ENCODE data around the gene BAG2.

The BAG2 gene

DNA sequence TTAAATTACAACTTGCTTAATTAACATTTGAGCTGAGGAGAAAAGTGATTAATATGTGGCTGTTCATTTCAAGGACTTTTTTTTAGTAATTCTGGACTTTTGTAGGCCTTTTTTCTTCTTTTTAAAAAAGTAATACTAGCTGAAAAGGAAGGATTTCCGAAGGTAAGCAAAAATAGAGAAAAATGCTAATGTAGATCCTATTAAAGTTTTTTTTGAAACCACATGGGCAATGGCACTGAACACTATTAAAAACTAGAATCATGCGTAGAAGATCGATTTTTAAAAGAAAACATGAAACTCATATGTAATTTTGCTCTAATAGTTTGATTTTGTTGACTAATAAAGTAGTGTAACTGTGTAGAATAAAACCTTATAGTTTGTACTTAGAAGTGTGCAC lies 2.4 kb downstream of the BAG2 start:
- no peak for DNase-seq (ENCODE audit: low read depth)

DNA sequence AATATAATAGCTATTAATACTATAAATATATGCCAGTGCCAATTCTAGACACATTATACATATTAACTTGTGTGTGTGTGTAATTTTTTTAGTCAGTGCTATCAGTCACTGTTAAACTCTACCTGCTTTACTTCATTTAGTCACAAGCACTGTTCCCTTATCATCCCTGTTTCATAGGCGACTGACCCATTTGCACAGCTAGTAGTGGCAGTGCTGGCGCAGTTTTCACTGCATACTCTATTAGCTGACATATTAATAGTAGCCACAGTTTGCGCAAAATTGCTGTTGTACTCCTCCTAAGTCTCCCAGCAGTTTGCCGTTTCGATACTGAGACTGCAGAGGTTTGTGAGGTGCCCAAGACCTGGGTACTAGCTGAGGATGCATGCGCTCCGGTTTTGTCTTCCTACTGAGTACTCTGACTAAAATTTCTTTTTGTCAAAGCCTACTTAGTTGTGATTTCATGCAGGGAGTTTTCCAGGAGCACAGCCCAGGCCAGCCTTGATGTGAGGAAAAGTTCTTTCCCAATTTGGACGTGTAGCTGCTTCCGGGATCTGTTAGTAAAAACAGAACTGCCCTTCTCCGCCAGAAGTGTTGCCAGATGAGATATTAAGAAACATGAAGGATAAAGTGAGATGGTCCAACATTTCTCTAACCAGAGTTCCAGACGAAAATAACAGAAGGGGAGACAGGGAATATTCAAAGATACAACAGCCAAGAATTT lies 5.6 kb downstream of the BAG2 start:
- DNase-seq (ENCODE audit: low read depth): no peak

DNA sequence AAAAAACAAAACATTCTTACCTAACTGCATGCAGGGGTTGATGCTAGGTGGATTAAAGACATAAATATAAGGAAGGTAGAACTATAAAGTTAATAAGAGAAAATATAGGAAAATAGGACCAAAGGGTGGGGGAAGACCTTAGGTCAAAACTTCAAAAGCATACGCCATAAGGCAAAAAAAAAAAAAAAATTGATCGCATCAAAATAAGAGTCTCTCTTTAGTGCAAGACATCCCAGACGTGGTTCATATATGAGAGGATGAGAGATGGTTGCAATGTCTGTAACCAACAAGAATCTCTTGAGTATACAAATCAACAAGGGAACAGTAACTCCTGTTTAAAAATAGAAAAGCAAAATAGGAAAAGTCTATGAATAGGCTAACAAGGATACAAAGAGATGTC lies 8.5 kb downstream of the BAG2 start:
- DNase-seq (ENCODE audit: low read depth): no peak

DNA sequence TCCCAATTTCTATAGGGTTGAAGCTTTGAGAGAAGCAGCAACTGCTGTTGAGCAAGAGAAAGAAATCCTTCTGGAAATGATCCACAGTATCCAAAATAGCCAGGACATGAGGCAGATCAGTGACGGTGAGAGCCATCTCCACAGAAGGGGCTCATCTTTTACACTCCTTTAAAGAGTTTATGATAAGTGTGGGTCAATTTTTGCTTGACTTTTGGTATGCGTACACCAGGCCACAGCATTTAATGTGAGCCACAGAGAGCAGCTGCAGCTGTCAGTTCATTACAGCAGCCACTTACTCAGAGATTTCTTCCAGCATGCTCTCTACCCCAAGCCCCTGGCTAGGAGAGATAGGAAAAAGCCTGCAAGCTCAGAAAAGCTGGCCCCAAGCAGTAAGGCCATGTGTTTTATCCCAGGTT lies 9.9 kb downstream of the BAG2 start:
- no peak for DNase-seq (ENCODE audit: low read depth)

DNA sequence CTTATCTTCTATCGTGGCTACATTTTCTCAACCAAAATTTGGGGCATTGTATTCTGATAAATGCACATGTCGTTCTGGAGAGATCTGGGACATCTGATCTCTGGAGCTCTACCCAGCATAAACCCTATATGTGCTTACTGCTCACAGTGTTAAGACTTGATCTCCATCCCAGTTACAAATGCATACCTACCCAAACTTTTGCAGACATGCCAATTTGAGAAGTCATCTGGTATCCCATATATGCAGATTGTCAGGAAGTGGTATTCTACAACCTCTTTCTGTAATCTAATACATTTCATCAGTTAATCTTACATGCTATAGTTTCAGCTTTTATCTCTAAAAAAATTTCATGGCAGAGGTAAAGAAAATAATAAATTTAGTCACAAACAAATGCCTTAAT lies 11.2 kb downstream of the BAG2 start:
- DNase-seq (ENCODE audit: low read depth): no peak

DNA sequence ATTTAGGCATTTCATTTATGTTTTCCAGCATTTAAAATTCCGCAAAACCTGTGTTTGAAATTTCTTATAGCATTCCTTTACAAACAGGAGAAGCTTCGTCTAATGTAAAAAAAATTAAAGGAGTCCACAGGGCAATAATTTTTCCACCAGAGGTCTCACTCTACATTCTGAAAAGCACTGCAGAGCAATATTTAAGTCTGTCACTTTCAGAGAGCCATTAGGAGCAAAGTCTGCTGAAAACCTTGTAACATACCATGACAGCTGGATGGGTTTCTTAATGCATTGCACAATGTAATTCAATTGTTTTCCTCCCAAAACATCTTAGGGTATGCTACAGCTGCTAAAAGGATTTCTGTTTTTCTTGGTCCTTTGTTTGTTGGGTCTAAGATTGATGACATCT lies 18.0 kb downstream of the BAG2 start:
- DNase-seq (ENCODE audit: low read depth): no peak

DNA sequence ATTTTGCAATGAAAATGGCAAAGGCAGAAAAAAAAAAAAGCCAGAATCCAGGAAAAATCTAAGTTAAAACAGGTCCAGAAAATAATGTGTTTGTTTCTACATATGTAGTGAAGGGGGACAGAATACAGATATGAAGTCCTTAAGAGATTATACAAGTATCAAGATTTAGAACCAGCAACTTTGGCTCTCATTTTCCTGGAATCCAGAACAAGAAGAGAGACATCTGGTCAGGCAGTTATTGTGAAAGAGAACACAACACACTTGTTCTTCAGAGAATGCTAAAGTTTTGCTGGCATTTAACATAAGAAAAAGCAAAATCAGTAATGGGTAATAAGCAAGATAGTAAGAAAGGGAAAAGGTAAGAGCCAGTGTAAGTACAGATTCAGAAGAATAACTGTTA lies 21.1 kb downstream of the BAG2 start:
- no peak for DNase-seq (ENCODE audit: low read depth)

DNA sequence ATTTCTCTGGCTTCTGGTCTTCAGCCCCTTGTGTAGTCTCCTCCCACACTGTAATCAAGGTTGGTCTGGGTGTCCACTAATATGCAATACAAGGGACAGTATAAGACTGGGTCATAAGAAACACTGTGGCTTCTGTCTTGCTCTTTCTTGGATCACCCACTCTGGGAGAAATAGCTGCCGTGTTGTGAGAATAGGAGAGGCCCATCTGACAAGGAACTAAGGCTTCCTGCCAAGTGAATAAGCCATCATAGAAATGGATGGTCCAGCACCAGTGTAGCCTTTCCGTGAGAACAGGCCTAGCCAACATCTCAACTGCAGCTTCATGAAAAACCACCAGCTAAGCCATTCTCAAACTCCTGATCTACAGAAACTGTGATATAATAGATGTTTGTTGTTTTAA lies 23.3 kb downstream of the BAG2 start:
- DNase-seq (ENCODE audit: low read depth): no peak

DNA sequence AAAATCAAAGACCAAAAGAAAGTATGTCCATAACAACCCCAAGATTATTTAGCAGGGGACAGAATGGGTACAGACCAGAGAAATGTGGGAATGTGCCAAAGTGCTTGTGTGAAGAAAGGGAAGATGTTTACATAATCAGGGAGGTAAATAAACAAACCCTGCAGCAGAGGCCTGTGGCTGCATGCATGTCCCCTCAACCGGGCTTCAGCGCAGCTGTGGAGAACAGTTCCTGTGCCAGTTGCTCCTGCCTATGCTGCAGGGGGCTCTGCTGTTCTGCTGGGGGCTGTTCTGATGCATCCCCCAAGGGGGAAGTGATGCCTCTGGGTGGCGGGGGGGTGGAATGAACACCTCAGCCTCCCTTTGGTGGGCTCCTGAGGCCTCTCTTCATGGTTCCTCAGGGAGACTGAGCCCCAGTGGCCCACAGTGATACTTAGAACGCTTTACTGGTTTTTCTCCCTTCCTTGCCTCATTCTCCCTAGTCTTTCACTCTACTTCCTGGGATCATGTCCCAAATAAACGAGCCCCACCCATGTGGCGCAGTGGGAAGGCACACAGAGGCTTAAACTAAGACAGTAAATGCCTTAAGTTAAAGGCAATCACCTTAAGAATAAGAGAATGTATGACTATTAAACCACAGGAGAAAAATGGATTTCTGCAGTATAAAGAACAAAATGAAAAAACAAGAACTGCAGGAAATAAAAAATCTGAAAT lies 27.0 kb downstream of the BAG2 start:
- no peak for DNase-seq (ENCODE audit: low read depth)

DNA sequence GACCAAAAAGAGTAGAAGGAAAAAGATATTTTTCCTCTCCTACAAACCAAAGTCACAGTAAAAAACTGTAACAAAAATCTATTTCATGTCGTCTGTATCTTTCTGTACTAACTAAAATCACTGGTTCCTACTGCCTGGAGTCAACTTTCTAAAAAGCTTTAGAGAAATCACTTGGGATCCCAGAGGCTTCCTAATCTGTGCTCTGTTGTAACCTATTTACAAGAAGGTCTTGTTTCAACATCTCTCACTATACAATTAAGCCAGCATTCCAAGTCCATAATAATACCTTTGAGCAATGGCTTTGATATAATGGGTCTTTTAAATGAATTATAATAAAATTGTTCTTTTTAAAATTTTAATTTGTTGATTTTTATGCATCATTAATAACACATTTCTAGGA lies 29.6 kb downstream of the BAG2 start:
- no peak for DNase-seq (ENCODE audit: low read depth)

DNA sequence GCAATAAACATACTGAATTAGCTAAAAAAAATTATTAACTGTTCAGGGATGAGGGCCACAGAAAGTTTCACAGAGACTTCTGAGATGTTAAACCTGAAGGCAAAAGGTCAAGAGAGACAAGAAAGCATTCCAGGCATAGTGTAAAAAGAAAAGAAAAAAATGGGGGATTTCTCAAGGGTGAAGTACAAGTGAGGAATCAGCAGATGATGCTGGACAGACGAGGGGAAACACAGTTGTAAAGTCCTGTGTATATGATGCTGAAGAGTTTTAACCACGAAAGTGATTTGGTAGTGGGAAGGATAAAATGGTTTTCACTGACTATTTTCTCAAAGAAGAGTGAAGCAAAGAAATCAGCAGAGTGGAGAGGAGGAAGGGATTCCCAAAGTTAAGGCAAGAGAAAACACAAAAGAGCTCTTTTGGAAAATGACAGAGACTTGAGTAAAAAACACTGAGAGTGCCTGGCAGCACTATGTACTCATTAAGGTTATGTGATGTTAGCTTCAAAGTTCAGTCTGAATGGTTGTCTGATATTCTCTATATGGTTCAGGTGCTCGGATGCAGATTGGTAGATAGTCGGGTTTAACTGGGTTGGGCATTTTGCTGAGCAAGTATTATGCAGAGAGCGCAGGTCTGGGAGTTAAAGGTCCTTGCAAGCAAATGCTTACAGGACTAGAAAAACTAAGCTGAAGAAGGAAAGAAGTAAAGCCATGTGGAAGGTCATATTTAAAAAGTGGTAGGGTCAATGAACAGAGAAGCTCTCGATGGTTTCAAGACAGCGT lies 33.6 kb downstream of the BAG2 start:
- DNase-seq (ENCODE audit: low read depth): no peak

DNA sequence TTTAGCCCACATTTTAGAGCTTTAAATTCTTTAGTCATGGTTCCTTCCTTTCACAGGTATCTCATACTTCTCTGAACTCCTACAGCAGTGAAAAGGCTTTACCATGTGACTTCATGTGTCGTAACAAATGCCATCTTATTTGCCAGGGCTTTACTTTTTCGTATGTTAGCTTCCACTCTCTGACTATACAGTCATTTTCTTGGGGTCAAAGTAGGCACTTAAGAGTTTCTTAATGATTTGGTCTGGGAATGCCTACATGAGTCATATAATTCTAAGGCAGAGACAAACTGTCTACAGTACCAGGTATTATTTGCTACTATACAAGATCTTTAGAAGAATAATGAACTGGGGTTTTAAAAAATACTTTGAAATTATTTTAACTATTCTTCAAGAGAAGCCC lies 35.0 kb downstream of the BAG2 start:
- DNase-seq (ENCODE audit: low read depth): no peak

DNA sequence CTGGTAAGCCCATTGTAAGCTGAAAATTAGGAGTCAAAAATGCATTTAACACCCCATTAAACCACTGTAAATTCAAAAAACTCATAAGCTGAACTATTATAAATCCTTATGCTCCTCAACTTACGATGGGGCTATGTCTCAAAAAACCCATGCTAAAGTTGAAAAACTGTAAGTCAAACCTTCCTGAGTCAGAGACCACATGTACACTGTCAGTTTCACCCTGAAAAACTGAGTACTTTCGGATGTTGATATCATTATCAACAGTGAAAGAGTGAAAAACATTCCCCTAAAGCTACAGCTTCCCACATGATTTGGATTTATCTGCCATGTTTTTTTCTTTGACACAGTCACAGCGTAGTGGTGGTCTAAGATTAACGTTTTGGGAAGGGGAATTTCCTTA lies 35.7 kb downstream of the BAG2 start:
- no peak for DNase-seq (ENCODE audit: low read depth)

DNA sequence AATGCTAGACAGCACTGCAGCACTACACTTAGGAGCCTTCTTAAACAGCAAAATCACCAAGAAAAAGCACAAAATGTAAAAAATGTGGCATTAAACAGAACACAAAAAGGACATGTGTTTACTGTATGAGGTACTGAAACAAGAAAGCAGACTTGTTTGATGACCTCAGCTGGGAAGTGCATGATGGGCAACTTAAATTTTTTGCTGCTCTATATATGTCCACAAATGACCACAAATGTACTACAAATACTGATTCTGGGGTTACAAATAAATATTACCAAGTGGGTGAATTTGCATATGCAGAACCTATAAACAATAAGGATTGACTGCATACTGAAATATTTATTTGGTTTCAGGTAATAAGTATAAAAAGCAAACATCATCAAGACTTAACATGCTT lies 36.9 kb downstream of the BAG2 start:
- DNase-seq (ENCODE audit: low read depth): no peak

DNA sequence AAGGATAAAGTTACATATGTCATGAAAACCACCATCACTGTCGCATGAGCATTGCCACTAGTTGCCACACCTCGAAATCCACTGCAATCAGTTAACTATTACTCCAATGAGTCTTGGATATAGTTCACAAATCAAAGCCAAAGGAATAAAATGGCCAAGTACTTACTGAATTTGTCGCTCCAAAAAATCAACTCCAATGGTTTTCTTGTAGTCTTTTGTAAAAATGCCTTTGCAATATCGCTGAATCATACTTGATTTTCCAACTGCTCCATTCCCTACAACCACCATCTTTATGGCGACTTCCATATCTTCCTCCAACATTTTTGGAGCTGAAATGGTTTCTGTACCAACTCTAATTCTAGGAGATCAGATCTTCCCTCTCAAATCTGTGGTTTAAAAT lies 37.9 kb downstream of the BAG2 start:
- no peak for DNase-seq (ENCODE audit: low read depth)

DNA sequence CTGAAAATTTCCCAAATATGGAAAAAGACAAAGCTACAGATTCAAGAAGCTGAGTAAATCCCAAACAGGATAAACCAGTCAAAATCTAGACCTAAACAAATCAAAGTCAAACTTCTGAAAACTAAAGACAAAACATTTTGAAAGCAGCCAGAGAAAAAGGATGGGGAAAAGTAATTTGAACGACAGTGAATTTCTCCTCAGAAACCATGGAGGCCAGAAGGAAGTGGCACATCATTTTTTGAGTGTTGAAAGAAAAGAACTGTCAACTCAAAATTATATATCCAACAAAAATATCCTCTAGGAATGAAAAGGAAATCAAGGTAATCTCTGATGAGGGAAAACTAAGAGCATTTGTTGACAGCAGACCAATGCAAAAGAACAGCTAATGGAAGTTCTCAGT lies 43.1 kb downstream of the BAG2 start:
- no peak for DNase-seq (ENCODE audit: low read depth)

DNA sequence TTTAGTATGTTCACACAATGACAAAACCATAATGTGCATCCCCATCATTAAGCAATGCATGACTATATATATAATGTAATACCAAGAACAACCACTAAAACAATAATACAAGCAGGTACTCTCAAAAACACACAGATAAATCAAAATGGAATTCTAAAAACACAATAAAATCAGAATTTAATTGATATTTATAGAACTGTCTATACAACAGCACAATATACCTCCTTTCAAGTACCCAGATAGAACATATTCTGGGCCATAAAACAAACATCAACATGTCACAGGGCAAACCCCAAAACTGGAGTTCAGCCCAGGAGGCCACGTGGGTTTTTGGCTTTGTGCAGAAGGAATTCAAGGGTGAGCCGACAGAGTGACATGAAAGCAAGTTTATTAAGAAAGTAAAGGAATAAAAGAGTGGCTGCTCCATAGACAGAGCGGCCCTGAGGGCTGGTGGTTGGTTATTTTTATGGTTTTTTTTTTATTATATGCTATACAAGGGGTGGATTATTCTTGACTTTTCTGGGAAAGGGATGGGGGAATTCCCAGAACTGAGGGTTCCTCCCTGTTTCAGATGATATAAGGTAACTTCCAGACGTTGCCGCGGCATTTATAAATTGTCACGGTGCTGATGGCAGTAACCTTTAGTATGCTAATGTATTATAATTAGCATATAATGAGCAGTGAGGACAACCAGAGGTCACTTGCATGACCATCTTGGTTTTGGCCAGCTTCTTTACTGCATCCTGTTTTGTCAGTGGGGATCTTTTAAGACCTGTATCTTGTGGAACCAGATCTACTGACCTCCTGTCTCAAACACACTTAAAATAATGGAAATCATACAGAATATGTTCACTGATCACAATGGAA lies 44.3 kb downstream of the BAG2 start:
- no peak for DNase-seq (ENCODE audit: low read depth)

DNA sequence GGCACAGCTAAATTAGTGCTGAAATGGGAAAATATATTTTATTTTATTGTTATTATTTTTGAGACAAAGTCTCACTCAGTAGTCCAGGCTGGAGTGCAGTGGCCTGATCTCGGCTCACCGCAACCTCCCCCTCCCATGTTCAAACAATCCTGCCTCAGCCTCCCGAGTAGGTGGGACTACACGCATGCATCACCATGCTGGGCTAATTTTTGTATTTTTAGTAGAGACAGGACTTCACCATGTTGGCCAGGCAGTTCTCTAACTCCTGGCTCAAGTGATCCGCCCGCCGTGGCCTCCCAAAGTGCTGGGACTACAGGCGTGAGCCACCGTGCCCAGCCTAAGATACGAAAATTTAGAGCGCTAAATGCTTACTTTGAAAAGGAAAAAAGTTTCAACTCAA lies 45.1 kb downstream of the BAG2 start:
- no peak for DNase-seq (ENCODE audit: low read depth)

DNA sequence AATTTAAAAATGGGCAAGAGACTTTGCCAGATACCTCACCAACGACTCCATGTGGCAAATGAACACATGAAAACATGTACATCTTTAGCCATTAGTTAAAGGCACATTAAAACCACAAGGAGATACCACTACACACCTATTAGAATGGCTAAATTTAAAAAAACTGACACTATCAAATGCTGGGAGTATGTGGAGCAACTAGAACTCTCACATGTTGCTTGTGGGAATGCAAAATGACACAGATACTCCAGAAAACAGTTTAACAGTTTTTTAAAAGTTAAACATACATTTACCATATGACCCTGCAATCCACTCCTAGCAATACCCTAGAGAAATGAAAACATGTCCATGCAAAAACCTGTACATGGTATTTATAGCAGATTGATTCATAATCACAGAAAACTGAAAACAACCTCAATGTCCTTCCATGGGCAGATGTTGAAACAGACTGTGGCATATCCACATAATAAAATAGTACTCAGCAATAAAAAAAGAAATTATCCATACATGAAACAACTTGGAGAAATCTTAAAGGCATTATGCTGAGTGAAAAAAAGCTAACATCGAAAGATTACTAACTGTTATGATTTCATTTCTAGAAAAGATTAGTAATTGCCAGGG lies 48.1 kb downstream of the BAG2 start:
- no peak for DNase-seq (ENCODE audit: low read depth)

DNA sequence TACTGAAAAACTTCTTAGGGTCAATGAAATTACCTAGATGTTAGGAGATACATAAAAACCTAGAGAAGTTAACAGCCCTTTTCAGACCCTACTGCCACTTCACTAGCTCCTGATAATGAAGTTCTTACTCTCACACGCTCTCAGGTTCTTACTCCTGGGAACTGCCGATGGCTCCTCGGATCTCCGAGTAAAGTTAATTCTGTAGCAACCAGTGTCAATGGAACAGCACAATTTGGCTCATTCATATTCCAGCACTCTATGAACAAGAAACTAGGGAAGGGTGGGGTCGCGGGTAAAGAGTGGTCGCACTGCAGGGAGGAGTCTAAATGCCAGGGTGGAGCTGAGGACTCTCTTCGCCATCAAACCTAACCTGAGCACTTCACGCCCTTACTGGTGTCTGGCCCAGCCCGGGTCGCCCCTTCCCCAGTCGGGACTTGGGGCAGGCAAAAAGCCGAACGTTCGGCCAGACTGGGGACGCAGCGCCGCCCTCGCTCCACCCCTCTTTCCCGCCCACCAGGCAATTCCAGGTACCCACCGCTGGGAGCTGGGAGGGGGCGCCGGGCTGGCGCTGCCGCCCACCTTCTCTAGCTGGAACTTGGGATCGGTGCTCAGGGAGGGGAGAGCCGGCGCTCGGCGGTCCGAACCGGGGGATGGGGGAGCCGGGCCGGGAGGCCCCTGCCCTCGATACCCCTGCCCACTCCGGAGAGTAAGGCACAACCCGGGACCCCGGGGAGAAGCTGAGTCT lies 49.2 kb downstream of the BAG2 start:
- DNase-seq (ENCODE audit: low read depth): peak; percentile 18
